GM13977 (cell line): ENCODE measurements around the gene CREB5.
"Not testable (repeated sequence)": the region's sequence is repeated elsewhere in the genome, so short reads cannot be mapped to it uniquely, and the experiment has no call there.

ENCODE experiments used
- DNase-seq: peaks from one replicate; pipeline ENCODE4 v3.0.0; 2012; ENCODE audit warnings: low spot score
- CTCF ChIP-seq: IDR thresholded peaks from 2 replicates; pipeline ENCODE4 v1.5.1; 2012; ENCODE audit warnings: mild to moderate bottlenecking, control low read depth; ENCODE audit not compliant: insufficient read depth; ENCODE audit errors: extremely low read depth, missing control alignments
- in situ Hi-C: fragments of 300-500 bp; cut with MboI; formaldehyde crosslinking; loops from one replicate; pipeline ENCODE4 v1.12.0; 2022; ENCODE audit warnings: low sequenced_read_pairs, low pct_unique_long_range_greater_than_20kb, mixed read lengths, inconsistent platforms; ENCODE audit not compliant: unreplicated experiment

CREB5 gene

GRCh38 chr7:28549998-28550397 lies 137.7 kb downstream of the CREB5 start:
- TF ChIP-seq CTCF = no peak
- DNase-seq = no peak
- in situ Hi-C loops = no loop called here

- no peak for TF ChIP-seq CTCF
- DNase-seq = no peak
- in situ Hi-C loops = no loop called here
Observed at GRCh38 chr7:28550580-28551186, 138.4 kb downstream of the CREB5 start.

- TF ChIP-seq CTCF = no peak
- in situ Hi-C loops = no loop called here
- DNase-seq = no peak
Observed at GRCh38 chr7:28551331-28551730, 139.0 kb downstream of the CREB5 start.

GRCh38 chr7:28551766-28552165 lies 139.4 kb downstream of the CREB5 start:
- in situ Hi-C loops = not testable (repeated sequence)

GRCh38 chr7:28554802-28555471 lies 142.6 kb downstream of the CREB5 start:
- in situ Hi-C loops = no loop called here

More at GRCh38 chr7:28551766-28552165, 139.4 kb downstream of the CREB5 start:
- not testable (repeated sequence) for DNase-seq

GRCh38 chr7:28556025-28556424 lies 143.7 kb downstream of the CREB5 start:
- in situ Hi-C loops = no loop called here
- no peak for DNase-seq
- no peak for TF ChIP-seq CTCF

More at GRCh38 chr7:28554802-28555471, 142.6 kb downstream of the CREB5 start:
- no peak for TF ChIP-seq CTCF
- DNase-seq = no peak

GRCh38 chr7:28556671-28557070 lies 144.4 kb downstream of the CREB5 start:
- no peak for TF ChIP-seq CTCF
- in situ Hi-C loops = no loop called here
- DNase-seq = no peak
